PC-3 (cell line): ENCODE data around the gene SKIC2. TPM values are rescaled to one million over a fixed set of nuclear protein-coding genes. Genes with fewer than 3 reads are reported as not detected.

Experiments used
- ATAC-seq: fragments of 200-7000 bp; cut with Tn5 transposase; 2 replicates; pipeline ENCODE4 v1.9.1; 2020; ENCODE audit warnings: mild to moderate bottlenecking, moderate library complexity
- BruUV-seq: library from RNA; stranded (reverse); fragments of 400-500 nt; replicated peaks from 2 replicates; lab custom pipeline; 2021; lab: Mats Ljungman, UMichigan
- CTCF ChIA-PET: fragments of 300-600 bp; sonication (Branson Sonifier 250); formaldehyde crosslinking; loops from one replicate; lab custom pipeline; 2022; ENCODE audit warnings: antibody characterized with exemption; lab: Charles Lee
- POLR2A ChIA-PET: fragments of 300-600 bp; sonication (Branson Sonifier 250); formaldehyde crosslinking; loops from one replicate; lab custom pipeline; 2022; ENCODE audit warnings: antibody characterized with exemption; ENCODE audit not compliant: unreplicated experiment; lab: Charles Lee
- DNase-seq: peaks from one replicate; pipeline ENCODE4 v3.0.0-alpha.2; 2015
- H2AFZ ChIP-seq: fragments of 300-600 bp; sonication (generic); 2 replicates; pipeline ENCODE4 v1.6.0; 2016; ENCODE audit warnings: antibody characterized with exemption, low read length
- H3F3A ChIP-seq: fragments of 300-600 bp; sonication (generic); one replicate; pipeline ENCODE4 v1.6.0; 2017; ENCODE audit warnings: antibody characterized with exemption, low read length, control low read depth, mild to moderate bottlenecking; ENCODE audit not compliant: unreplicated experiment
- H3K27ac ChIP-seq: fragments of 300-600 bp; sonication (generic); 2 replicates; pipeline ENCODE4 v1.5.1; 2016; ENCODE audit warnings: mild to moderate bottlenecking, low read length
- H3K27me3 ChIP-seq: fragments of 300-600 bp; sonication (generic); 2 replicates; pipeline ENCODE4 v1.6.1; 2016; ENCODE audit warnings: low read length, mixed read lengths
- H3K36me3 ChIP-seq: fragments of 300-600 bp; sonication (generic); 2 replicates; pipeline ENCODE4 v1.6.1; 2016; ENCODE audit warnings: low read depth, mixed run types, low read length, mixed read lengths
- H3K4me1 ChIP-seq: fragments of 300-600 bp; sonication (generic); 2 replicates; pipeline ENCODE4 v1.5.1; 2016; ENCODE audit warnings: low read length; ENCODE audit not compliant: insufficient read depth
- H3K4me2 ChIP-seq: fragments of 300-600 bp; sonication (generic); 2 replicates; pipeline ENCODE4 v1.6.0; 2016; ENCODE audit warnings: low read length
- H3K4me3 ChIP-seq: fragments of 300-600 bp; sonication (generic); 2 replicates; pipeline ENCODE4 v1.5.1; 2016; ENCODE audit warnings: mild to moderate bottlenecking, low read length, mixed read lengths
- H3K79me2 ChIP-seq: fragments of 300-600 bp; sonication (generic); 2 replicates; pipeline ENCODE4 v1.6.1; 2017; ENCODE audit warnings: low read length, mixed read lengths
- H3K9ac ChIP-seq: fragments of 300-600 bp; sonication (generic); 2 replicates; pipeline ENCODE4 v1.6.0; 2016; ENCODE audit warnings: mild to moderate bottlenecking, low read length
- H3K9me2 ChIP-seq: fragments of 300-600 bp; sonication (generic); replicated peaks from 2 replicates; pipeline ENCODE4 v1.6.1; 2016; ENCODE audit warnings: mixed run types, low read length, mixed read lengths
- H3K9me3 ChIP-seq: fragments of 300-600 bp; sonication (generic); 2 replicates; pipeline ENCODE4 v1.6.1; 2016; ENCODE audit warnings: low read length, mixed read lengths
- H4K20me1 ChIP-seq: fragments of 300-600 bp; sonication (generic); 2 replicates; pipeline ENCODE4 v1.6.1; 2016; ENCODE audit warnings: low read length, mixed read lengths
- CTCF ChIP-seq: fragments of 300-600 bp; sonication (generic); conservative IDR thresholded peaks from 2 replicates; pipeline ENCODE4 v1.5.1; 2017; ENCODE audit warnings: antibody characterized with exemption, low read depth, mild to moderate bottlenecking, low read length
- EZH2 ChIP-seq: fragments of 300-600 bp; sonication (generic); IDR thresholded peaks from one replicate; pipeline ENCODE4 v1.6.1; 2017; ENCODE audit warnings: antibody characterized with exemption, mild to moderate bottlenecking, low read length; ENCODE audit not compliant: unreplicated experiment
- EZH2phosphoT487 ChIP-seq: fragments of 300-600 bp; sonication (generic); IDR thresholded peaks from 2 replicates; pipeline ENCODE4 v1.6.1; 2018; ENCODE audit warnings: mild to moderate bottlenecking, antibody characterized with exemption, low read length, borderline replicate concordance
- intact Hi-C: fragments of 100-400 bp; cut with micrococcal nuclease; formaldehyde crosslinking; loops from 2 replicates; pipeline ENCODE4 v1.9.0; 2023
- total RNA-seq: library from RNA; depleted of rRNA; stranded (reverse); fragments of >200 nt; gene quantifications from 2 replicates; pipeline ENCODE4 v1.2.3, GENCODE V29; 2014

SKIC2 gene
- total RNA-seq, 1 experiment from 2014 or later: 81.9 TPM

- CTCF ChIA-PET: no interaction called here
- Histone ChIP-seq H3K9ac (no peak overlapping the region), H3F3A (no peaks in the 10 kb centered on the region), H4K20me1 (no peaks in the 10 kb centered on the region), H3K36me3 (no peaks in the 10 kb centered on the region), H3K27me3 (no peaks in the 10 kb centered on the region), H2AFZ (no peak overlapping the region), H3K4me1 (peaks cover 33% of the 10 kb centered on the region), H3K27ac (peak overlapping the region; percentile 55; the same call in 1 of the 2 replicates), H3K9me2 (no peaks in the 10 kb centered on the region), H3K79me2 (no peaks in the 10 kb centered on the region), H3K4me2 (no peak overlapping the region), H3K9me3 (no peaks in the 10 kb centered on the region), H3K4me3 (no peak overlapping the region)
- ATAC-seq: no peak
- intact Hi-C loops: loop anchor here (2.0 kb wide), 1 partner anchor 47 kb away; the partner anchor contains the start of genes NELFE and SKIC2
- no TSS peak for BruUV-seq
- no peak for TF ChIP-seq EZH2
- no peak for TF ChIP-seq CTCF
- POLR2A ChIA-PET: interaction anchor here (0.6 kb wide), 1 partner anchor 700 kb away, joined by 10 read pairs; no protein-coding TSS in a partner anchor
- DNase-seq: no peak
Measured at GRCh38 chr6:31911826-31912585, 47.0 kb upstream of the SKIC2 start.

DNA sequence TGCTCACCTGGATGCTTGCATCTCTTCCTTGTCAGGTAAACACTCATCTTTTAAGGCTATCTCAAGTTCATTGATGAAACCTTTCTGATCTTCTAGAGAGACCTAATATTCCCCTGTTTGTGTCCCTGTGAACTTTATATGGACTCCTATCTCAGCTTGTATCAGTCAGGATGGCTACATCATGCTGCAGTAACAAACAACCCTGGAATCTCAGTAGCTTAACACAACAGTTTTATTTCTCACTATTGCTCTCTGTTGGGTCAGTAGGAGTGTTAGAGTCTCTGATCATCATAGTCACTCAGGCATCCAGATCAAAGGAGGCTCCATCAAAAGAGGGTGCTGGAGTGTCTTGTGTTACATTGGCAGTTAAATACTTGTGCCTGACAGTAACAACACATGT, 43.6 kb upstream of the SKIC2 start:
- H3K36me3 ChIP-seq: no peaks in the 10 kb centered on the region
- no peaks in the 10 kb centered on the region for H3K79me2 ChIP-seq
- H3F3A ChIP-seq: no peaks in the 10 kb centered on the region
- ChIA-PET POLR2A (no interaction called here), CTCF (no interaction called here)
- intact Hi-C loops: no loop called here
- no peak overlapping the region for H3K9ac ChIP-seq
- no peak for TF ChIP-seq EZH2
- TF ChIP-seq EZH2phosphoT487: no peak
- TF ChIP-seq CTCF: no peak
- no peaks in the 10 kb centered on the region for H3K27me3 ChIP-seq
- H2AFZ ChIP-seq: no peak overlapping the region
- peaks cover 13% of the 10 kb centered on the region for H3K4me1 ChIP-seq
- DNase-seq (no peak), ATAC-seq (no peak)
- no peaks in the 10 kb centered on the region for H3K9me2 ChIP-seq
- no peaks in the 10 kb centered on the region for H3K9me3 ChIP-seq
- no peak overlapping the region for H3K4me3 ChIP-seq
- no TSS peak for BruUV-seq
- H3K4me2 ChIP-seq: no peak overlapping the region
- H3K27ac ChIP-seq: no peak overlapping the region
- H4K20me1 ChIP-seq: no peaks in the 10 kb centered on the region

DNA sequence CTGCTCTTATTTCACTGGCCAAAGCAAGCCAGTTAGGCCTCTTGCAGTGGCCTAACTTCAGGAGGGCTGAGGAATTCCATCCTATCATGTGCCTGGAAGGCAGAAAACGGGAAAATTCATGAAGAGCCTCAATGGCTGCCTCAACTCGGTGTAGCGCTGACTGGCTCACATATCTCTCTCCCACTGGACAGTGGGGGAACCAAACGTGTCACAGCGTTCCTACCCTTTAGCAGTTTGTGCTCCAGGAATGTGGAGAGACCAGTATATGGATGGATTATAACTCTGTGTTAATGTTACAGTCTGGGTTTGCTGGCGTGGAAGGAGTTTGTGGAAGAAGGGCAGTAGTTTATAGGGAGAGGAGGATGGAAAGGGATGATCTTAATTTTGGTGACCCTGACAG, 43.2 kb upstream of the SKIC2 start:
- Histone ChIP-seq H3K9me3 (no peaks in the 10 kb centered on the region), H3K4me2 (no peak overlapping the region), H3K79me2 (no peaks in the 10 kb centered on the region), H3K4me1 (peaks cover 10% of the 10 kb centered on the region; the same call in 1 of the 2 replicates), H3K9me2 (no peaks in the 10 kb centered on the region), H3K36me3 (no peaks in the 10 kb centered on the region), H3F3A (no peaks in the 10 kb centered on the region), H3K9ac (no peak overlapping the region), H2AFZ (no peak overlapping the region), H3K27me3 (no peaks in the 10 kb centered on the region), H3K4me3 (no peak overlapping the region), H3K27ac (no peak overlapping the region), H4K20me1 (no peaks in the 10 kb centered on the region)
- CTCF ChIA-PET: no interaction called here
- no peak for ATAC-seq
- no TSS peak for BruUV-seq
- DNase-seq: no peak
- TF ChIP-seq CTCF (no peak), EZH2phosphoT487 (no peak), EZH2 (no peak)
- intact Hi-C loops: no loop called here
- POLR2A ChIA-PET: no interaction called here
